ENCODE results near the gene SEMA5B.

SEMA5B gene

GRCh38 chr3:123021388-123021787 lies 6.2 kb downstream of the SEMA5B start:
- DNase-seq: no peak

- DNase-seq: no peak
Observed at GRCh38 chr3:123020709-123021108, 6.9 kb downstream of the SEMA5B start.

GRCh38 chr3:123019591-123019990 lies 8.0 kb downstream of the SEMA5B start:
- DNase-seq: no peak

DNA sequence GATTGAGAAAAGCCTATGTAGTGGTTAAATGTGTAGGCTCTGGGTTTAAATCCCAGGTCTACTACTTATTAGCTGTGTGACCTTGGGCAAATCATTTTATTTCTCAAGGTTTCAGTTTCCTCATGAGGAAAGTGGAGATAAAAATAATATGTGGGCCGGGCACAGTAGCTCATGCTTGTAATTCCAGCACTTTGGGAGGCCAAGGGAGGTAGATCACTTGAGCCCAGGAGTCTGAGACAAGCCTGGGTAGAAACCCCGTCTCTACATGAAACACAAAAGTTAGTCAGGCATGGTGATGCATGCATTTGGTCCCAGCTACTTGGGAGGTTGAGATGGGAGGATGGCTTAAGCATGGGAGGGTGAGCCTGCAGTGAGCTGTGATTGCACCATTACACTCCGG lies 8.4 kb downstream of the SEMA5B start:
- DNase-seq: no peak

- DNase-seq: no peak
Observed at GRCh38 chr3:123018683-123019082, 8.9 kb downstream of the SEMA5B start.

GRCh38 chr3:123015596-123015995 lies 12.0 kb downstream of the SEMA5B start:
- no peak for DNase-seq

DNA sequence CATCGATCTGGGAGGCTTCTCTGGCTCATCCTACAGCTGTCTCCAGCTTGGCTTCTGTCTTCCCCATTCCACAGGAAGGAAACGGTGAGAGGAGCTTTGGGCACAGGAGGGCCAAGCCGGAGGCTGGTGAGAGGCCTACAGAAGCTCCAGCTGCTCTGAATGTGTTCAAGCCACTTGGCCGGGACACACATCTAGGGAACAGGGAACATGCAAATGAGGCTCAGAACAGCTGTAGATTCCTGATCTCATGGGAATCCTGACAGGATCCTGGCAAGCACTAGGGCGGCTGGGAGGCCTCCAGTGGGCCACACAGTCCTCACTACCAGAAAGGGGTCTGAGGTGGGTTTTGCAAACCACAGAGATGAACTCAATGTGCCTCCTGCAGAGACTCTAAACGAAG lies 13.7 kb downstream of the SEMA5B start:
- DNase-seq: no peak

- DNase-seq: no peak
Observed at GRCh38 chr3:123012652-123013051, 14.9 kb downstream of the SEMA5B start.

GRCh38 chr3:123011447-123011846 lies 16.1 kb downstream of the SEMA5B start:
- DNase-seq: no peak

GRCh38 chr3:123008840-123009239 lies 18.7 kb downstream of the SEMA5B start:
- no peak for DNase-seq

DNA sequence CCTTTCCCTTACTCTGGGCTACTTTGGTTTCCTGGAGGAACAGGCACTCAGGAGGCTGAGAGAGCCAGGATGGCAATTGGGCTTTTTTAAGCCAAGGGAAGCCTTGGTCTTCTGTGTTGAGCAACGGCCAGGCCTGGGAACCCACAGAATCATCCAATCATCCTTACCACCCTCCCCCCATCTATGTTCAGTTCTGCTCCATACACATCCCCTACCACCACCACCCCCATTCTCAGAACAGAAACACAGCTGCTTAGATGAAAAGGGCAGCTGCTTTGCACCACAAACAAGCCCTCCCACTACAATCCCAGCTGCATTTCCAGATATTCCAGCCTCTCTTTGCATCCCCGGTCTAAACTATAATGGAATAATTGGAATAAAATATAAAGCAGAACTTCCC lies 21.0 kb downstream of the SEMA5B start:
- DNase-seq: no peak

DNA sequence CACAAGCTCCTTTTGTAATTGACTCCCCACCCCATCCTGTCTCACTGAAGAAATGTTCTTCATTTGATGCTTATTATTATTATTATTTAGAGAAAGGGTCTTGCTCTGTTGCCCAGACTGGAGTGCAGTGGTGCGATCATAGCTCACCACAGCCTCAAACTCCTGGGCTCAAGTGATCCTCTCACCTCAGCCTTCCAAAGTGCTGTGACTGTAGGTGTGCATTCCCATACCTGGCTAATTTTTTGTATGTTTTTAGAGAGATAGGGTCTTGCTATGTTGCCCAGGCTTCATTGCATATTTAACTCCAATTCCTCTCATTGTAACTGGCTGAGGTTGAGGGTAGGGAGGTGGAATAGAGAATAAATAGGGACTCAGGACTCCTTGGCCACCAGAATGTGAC lies 22.3 kb downstream of the SEMA5B start:
- no peak for DNase-seq

GRCh38 chr3:123004201-123004918 lies 23.2 kb downstream of the SEMA5B start:
- no peak for DNase-seq

DNA sequence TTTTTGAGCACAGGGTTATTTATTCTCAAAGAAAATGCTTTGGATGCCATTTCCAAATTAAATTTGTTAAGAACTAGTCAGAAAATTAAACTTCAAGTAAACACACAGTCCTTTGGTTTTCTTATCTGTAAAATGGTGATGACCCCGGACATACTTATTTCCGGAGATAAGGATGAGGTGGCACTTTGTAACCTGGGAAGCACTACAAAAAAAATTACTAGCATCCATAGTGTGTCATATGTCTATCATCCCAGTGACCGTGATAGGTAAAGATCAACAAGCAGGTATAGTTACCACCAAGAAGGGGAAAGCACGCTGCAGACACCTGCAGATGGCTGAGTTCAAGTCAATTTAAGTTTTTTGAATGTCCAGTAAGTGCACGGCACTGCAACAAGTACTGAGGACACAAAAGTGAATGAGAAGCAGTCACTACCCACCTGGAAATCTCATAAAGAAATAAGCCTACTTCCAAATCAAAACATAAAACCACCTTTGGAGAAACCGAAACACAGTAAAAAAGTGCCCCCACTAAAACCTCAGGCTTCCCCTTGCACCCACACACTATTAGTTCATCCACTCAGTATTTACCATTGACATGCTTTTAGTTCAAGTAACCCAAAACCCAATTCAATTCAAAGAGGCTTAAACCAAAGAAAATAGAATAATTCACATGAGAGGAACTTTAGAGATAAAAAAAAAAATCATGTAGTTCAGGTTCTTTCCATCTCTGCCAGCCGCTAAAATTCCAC lies 24.6 kb downstream of the SEMA5B start:
- DNase-seq: no peak

GRCh38 chr3:123002100-123002748 lies 25.3 kb downstream of the SEMA5B start:
- DNase-seq: no peak

GRCh38 chr3:122998856-122999255 lies 28.7 kb downstream of the SEMA5B start:
- DNase-seq: no peak

DNA sequence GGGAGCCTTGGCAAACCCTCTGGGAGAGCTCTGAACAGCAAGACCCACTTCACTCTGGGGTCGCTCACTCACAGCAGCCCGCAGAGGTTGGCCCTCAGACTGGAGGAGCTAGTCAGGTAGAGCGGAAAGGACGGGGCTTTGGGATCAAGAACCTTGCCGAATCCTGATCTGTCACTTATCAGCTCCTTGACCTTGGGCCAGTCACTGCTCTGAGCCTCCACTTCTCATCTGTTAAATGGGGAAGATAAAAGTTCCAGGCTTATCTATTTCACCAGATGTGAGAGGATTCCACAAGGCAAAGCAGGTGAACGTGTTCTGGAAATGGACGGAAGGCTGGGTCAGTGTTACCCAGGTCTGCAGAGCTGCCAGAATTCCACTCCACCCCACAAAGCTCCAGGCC lies 29.4 kb downstream of the SEMA5B start:
- no peak for DNase-seq

- no peak for DNase-seq
Observed at GRCh38 chr3:122996038-122996580, 31.5 kb downstream of the SEMA5B start.

- no peak for DNase-seq
Observed at GRCh38 chr3:122994954-122995353, 32.6 kb downstream of the SEMA5B start.

- no peak for DNase-seq
Observed at GRCh38 chr3:122993124-122993978, 34.2 kb downstream of the SEMA5B start.

- DNase-seq: no peak
Observed at GRCh38 chr3:122992676-122993075, 34.9 kb downstream of the SEMA5B start.

- DNase-seq: no peak
Observed at GRCh38 chr3:122992133-122992532, 35.4 kb downstream of the SEMA5B start.
